Astrocyte of the cerebellum (primary cell): ENCODE measurements around the gene KY.

Experiments used
- DNase-seq: peaks from one replicate; pipeline ENCODE4 v3.0.0-alpha.2; 2011; ENCODE audit warnings: low read depth
- H3K4me3 ChIP-seq: 2 replicates; pipeline ENCODE4 v1.5.1; 2011; ENCODE audit warnings: mild to moderate bottlenecking, low read depth, low read length, moderate library complexity
- in situ Hi-C: cut with HindIII; loops from 2 replicates; pipeline ENCODE4 v1.10.0; 2017; ENCODE audit warnings: low sequenced_read_pairs
- TF ChIP-seq, protein P1 (sequence below): IDR thresholded peaks from 2 replicates; pipeline ENCODE4 v1.5.1; 2012; ENCODE audit warnings: low read length, low read depth, moderate library complexity, mild to moderate bottlenecking; ENCODE audit errors: missing control alignments

KY gene

DNA sequence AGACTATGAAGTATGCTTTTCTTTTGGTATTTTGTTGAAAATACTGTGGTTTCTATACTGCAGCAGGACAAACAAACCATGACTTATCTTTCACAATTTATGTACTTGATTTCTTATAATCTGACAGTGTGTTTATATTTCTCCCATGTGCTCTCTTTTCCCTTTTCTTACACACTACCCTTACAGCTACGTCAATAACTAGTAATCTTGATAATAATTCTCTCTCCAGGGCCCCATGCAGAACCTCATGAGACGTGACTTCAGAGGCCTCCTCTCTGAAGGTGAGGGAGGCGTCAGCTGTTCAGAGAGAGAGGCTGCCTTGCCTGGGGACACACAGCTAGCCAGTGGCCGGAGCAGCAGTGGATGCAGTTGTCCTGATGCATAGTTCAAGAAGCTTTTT lies 35.9 kb downstream of the KY start:
- TF ChIP-seq, protein P1, sequence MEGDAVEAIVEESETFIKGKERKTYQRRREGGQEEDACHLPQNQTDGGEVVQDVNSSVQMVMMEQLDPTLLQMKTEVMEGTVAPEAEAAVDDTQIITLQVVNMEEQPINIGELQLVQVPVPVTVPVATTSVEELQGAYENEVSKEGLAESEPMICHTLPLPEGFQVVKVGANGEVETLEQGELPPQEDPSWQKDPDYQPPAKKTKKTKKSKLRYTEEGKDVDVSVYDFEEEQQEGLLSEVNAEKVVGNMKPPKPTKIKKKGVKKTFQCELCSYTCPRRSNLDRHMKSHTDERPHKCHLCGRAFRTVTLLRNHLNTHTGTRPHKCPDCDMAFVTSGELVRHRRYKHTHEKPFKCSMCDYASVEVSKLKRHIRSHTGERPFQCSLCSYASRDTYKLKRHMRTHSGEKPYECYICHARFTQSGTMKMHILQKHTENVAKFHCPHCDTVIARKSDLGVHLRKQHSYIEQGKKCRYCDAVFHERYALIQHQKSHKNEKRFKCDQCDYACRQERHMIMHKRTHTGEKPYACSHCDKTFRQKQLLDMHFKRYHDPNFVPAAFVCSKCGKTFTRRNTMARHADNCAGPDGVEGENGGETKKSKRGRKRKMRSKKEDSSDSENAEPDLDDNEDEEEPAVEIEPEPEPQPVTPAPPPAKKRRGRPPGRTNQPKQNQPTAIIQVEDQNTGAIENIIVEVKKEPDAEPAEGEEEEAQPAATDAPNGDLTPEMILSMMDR = no peak
- in situ Hi-C loops = no loop called here
- no peak for DNase-seq
- H3K4me3 ChIP-seq = no peak overlapping the region

DNA sequence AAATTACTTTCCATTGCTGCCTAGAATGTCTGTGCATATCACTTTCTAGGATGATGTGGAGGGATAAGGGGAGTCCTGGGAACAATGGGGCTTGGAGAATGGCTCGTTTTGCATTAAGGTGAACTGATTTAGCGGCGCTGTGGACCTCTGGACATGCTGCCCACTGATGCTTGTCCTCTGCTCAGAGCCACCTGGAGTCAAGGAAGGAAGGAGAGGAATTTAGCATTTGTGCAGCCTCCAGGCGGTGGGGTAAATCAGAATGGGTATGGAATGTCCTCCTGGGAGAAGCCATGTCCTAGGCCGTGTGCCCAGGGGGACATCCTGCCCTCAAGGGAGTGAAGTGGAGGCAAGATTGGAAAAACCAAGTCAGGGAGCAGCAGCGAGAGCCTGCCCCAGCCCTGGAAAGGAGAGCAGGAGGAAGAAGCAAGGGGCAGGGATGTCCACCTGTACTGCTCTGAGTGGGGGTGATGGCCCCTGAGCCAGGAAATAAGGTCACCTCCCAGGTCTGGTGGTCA lies 37.8 kb downstream of the KY start:
- in situ Hi-C loops = no loop called here
- DNase-seq = no peak
- H3K4me3 ChIP-seq = no peak overlapping the region
- TF ChIP-seq, protein P1 = no peak

DNA sequence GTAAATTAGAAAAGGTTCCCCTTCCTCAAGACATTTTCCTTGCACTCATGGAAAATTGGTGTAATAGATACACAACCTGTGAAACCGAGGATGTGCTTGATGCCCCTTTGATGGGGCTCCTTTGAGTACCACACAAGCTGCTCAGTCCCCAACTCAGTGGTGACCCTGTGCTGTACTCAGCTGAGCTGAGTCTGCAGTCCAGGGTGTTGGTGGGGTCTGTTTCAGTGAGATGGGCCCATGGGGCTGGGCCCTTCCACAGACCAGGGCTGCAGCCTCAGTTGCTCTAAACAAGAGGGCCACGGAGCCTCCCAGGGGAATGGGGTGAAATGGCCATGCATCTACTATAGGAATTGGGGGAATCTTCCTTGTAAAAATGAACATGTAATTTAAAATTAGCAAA lies 39.3 kb downstream of the KY start:
- no peak for DNase-seq
- in situ Hi-C loops = no loop called here

DNA sequence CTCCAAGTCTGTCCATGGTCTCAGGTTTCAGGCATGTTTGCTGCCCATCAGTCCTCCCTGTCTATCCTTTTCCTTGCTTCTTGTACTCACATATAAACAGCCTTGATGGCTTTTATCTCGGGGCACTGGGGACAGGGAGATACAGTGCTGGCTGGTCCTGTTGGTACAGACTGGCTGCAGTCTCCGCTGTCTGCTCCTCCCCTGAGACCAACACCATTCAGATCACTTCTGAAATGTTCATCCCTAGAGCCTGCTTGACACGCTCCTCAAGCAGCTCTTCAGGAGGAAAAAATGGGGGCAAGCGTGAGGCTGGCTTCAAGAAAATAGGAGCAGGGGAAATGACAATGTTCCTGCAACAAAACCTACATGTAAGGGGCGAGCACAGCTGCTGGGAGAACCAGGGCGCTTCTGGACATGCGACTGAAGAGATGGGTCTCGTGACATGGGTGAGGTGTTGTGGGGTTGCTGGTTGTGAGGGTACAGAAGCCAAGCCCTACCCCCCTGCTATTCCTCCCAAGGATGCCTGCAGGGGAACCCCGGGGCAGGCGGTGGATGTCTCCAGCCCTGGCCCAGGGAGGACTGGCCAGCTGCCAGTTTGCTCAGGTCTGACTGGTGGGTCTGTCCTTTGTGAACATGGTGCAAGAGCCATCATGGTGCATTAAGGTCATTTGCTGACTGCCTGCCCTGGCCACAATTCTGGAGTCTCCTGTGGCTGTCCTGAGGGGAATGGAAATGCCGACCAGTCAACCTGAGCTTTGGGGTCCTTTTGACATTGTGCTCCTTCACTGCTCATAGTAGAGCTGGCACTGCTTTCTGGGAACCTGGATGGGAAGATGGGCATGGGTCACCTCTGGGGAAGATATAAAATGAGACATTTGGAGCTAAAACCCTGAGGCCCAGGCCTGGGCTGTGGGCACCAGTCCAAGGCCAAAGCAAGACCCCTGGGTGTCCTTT lies 40.1 kb downstream of the KY start:
- in situ Hi-C loops = no loop called here
- TF ChIP-seq, protein P1 = no peak
- DNase-seq = no peak
- no peak overlapping the region for H3K4me3 ChIP-seq

More for the DNA sequence above, 39.3 kb downstream of the KY start:
- TF ChIP-seq, protein P1 = no peak
- no peak overlapping the region for H3K4me3 ChIP-seq

DNA sequence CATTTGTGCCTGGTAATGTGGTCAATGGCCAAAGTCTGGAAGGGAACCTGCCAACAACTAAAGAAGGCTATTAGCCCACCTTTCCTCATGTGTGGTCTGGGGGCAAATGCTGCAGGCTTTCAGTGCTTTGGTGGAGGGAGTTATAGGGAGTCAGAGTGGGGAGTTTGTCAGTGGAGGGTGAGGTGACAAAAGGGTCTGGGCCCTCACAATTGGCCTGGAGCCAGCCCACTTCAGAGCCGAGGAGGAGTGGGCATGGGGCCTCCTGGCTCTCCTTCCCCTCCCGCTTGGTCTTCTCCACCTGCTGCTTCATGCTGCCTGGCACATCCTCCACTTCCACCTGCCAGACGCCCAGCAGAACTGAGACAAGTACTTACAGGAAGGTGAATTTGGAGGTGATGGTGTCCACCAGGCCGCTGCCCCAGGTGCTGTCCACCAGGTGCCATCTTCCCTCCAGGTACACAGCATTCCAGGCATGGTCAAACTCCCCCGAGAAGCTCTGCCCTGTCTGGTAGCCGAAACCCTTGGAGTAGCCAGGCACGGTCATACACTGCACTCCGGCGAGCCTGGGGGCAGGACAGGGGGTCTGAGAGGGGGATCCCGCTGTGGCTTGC lies 40.9 kb downstream of the KY start:
- no peak overlapping the region for H3K4me3 ChIP-seq
- TF ChIP-seq, protein P1 = no peak
- no peak for DNase-seq
- in situ Hi-C loops = no loop called here

DNA sequence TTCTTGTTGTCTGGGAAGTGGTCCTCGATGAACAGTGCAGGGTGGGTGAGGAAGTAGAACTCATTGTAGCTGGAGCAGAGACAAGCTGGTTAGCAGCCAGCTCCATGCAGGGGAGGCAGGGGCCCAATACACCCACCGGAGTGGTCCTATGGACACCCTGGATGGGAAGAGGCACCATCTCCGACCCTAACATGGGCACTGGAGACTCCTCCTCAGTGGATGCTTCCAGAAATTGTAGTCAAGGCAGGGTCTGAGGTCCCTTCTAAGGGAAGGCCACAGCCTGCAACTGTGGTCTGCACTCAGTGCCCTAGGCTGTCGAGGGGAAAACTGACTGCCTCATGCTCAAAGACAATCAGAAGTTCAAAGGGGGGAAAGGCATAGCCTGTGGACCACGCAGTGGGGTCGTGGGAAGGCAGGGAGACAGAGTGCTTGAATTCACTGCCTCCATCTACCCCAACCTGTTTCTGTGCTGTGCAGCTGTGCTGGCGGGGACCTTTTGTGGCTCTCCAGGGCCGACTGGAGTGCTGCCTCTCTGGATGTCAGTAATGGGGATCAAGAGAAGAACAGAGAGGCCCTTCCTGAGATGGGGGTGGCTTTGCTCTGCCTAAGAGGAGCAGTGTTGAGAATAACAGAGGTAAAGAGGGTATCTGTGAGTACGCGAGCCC lies 41.9 kb downstream of the KY start:
- in situ Hi-C loops = no loop called here
- DNase-seq = no peak
- H3K4me3 ChIP-seq = no peak overlapping the region
- TF ChIP-seq, protein P1 = no peak
